SK-N-SH treated with all-trans-retinoic acid at 6 μM for 48 hours (cell line): ENCODE results near the gene GPR183.

Experiments used
- ATAC-seq: fragments of 200-7000 bp; cut with Tn5 transposase; 3 replicates; pipeline ENCODE4 v1.9.1; 2020; ENCODE audit warnings: mild to moderate bottlenecking, moderate library complexity
- ARNTL ChIP-seq: fragments of 450-650 bp; formaldehyde crosslinking; IDR thresholded peaks from 2 replicates; pipeline ENCODE4 v1.5.0; 2020; ENCODE audit warnings: low read depth, mild to moderate bottlenecking, moderate library complexity, borderline replicate concordance
- BACH2 ChIP-seq: fragments of 250-450 bp; sonication (Bioruptor Pico); IDR thresholded peaks from 2 replicates; pipeline ENCODE4 v1.9.0; 2021; ENCODE audit warnings: mild to moderate bottlenecking, borderline replicate concordance
- CSDC2 ChIP-seq: fragments of 250-450 bp; sonication (Bioruptor Pico); IDR thresholded peaks from 2 replicates; pipeline ENCODE4 v1.5.0; 2020; ENCODE audit warnings: mild to moderate bottlenecking, moderate library complexity
- CSRNP3 ChIP-seq: fragments of 250-450 bp; sonication (Bioruptor Pico); IDR thresholded peaks from 2 replicates; pipeline ENCODE4 v1.5.1; 2021; ENCODE audit warnings: mild to moderate bottlenecking, moderate library complexity
- GLIS3 ChIP-seq: fragments of 250-450 bp; sonication (Bioruptor Pico); IDR thresholded peaks from 2 replicates; pipeline ENCODE4 v1.5.0; 2020; ENCODE audit warnings: mild to moderate bottlenecking, moderate library complexity
- PPARA ChIP-seq: fragments of 250-450 bp; sonication (Bioruptor Pico); IDR thresholded peaks from 2 replicates; pipeline ENCODE4 v1.5.0; 2020; ENCODE audit warnings: mild to moderate bottlenecking, borderline replicate concordance
- RARB ChIP-seq: fragments of 250-450 bp; sonication (Bioruptor Pico); IDR thresholded peaks from 2 replicates; pipeline ENCODE4 v1.8.0; 2021; ENCODE audit warnings: mild to moderate bottlenecking, moderate library complexity
- SNAI2 ChIP-seq: fragments of 250-450 bp; sonication (Bioruptor Pico); IDR thresholded peaks from 2 replicates; pipeline ENCODE4 v1.5.0; 2020; ENCODE audit warnings: mild to moderate bottlenecking, moderate library complexity
- TCF4 ChIP-seq: fragments of 250-450 bp; sonication (Bioruptor Pico); IDR thresholded peaks from 2 replicates; pipeline ENCODE4 v1.8.0; 2021; ENCODE audit warnings: mild to moderate bottlenecking, moderate library complexity, borderline replicate concordance
- TOX ChIP-seq: fragments of 250-450 bp; sonication (Bioruptor Pico); IDR thresholded peaks from 2 replicates; pipeline ENCODE4 v1.8.0; 2021; ENCODE audit warnings: mild to moderate bottlenecking, moderate library complexity, borderline replicate concordance
- TSHZ2 ChIP-seq: fragments of 250-450 bp; sonication (Bioruptor Pico); IDR thresholded peaks from 2 replicates; pipeline ENCODE4 v1.5.0; 2020; ENCODE audit warnings: mild to moderate bottlenecking, moderate library complexity
- ZC3H10 ChIP-seq: fragments of 250-450 bp; sonication (Bioruptor Pico); IDR thresholded peaks from 2 replicates; pipeline ENCODE4 v1.5.1; 2021; ENCODE audit warnings: mild to moderate bottlenecking, moderate library complexity
- ZFP3 ChIP-seq: fragments of 250-450 bp; sonication (Bioruptor Pico); IDR thresholded peaks from 2 replicates; pipeline ENCODE4 v1.5.0; 2020; ENCODE audit warnings: mild to moderate bottlenecking, moderate library complexity
- ZFP30 ChIP-seq: fragments of 450-650 bp; formaldehyde crosslinking; IDR thresholded peaks from 2 replicates; pipeline ENCODE4 v1.5.0; 2022; ENCODE audit warnings: mild to moderate bottlenecking, moderate library complexity
- ZNF565 ChIP-seq: fragments of 450-650 bp; formaldehyde crosslinking; conservative IDR thresholded peaks from 2 replicates; pipeline ENCODE4 v1.5.0; 2020; ENCODE audit warnings: low read depth, mild to moderate bottlenecking, moderate library complexity
- ZNF70 ChIP-seq: fragments of 450-650 bp; formaldehyde crosslinking; IDR thresholded peaks from 2 replicates; pipeline ENCODE4 v1.5.0; 2020; ENCODE audit warnings: mild to moderate bottlenecking, moderate library complexity
- ZNF8 ChIP-seq: fragments of 450-650 bp; formaldehyde crosslinking; IDR thresholded peaks from 2 replicates; pipeline ENCODE4 v1.5.0; 2020; ENCODE audit warnings: mild to moderate bottlenecking, moderate library complexity
- TF ChIP-seq, protein P1 (sequence below): fragments of 250-450 bp; sonication (Bioruptor Pico); IDR thresholded peaks from 2 replicates; pipeline ENCODE4 v1.5.1; 2020; ENCODE audit warnings: low read depth, mild to moderate bottlenecking, moderate library complexity

GPR183 gene

DNA sequence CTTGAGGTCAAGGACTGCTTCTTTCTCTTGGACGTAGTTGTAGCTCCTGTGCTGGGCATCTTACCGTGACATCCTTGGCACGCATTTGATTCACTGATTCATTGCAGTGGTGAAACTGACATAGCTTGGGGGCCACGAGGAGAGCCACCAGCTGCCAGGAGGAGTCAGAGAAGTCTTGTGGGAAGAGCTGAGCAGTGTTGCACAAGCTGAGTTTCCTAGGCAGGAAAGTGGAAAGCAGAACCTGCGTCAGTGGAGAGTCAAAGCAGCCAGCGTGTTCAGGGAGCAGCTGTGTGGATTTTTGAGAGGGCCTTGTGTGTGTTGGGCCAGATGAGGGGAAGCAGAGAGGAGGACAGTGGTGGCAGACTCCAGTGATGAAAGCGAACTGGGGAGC lies 5.3 kb upstream of the GPR183 start:
- ATAC-seq, result no peak
- TF ChIP-seq ZNF8 (no peak), RARB (CRISPR knock-in tag) (no peak), GLIS3 (CRISPR knock-in tag) (no peak), ZNF565 (CRISPR knock-in tag) (no peak), ZC3H10 (CRISPR knock-in tag) (no peak), TCF4 (CRISPR knock-in tag) (no peak), ZFP30 (CRISPR knock-in tag) (no peak), BACH2 (CRISPR knock-in tag) (no peak), ARNTL (CRISPR knock-in tag) (no peak), CSRNP3 (CRISPR knock-in tag) (no peak), ZNF70 (no peak)
- TF ChIP-seq, protein P1, sequence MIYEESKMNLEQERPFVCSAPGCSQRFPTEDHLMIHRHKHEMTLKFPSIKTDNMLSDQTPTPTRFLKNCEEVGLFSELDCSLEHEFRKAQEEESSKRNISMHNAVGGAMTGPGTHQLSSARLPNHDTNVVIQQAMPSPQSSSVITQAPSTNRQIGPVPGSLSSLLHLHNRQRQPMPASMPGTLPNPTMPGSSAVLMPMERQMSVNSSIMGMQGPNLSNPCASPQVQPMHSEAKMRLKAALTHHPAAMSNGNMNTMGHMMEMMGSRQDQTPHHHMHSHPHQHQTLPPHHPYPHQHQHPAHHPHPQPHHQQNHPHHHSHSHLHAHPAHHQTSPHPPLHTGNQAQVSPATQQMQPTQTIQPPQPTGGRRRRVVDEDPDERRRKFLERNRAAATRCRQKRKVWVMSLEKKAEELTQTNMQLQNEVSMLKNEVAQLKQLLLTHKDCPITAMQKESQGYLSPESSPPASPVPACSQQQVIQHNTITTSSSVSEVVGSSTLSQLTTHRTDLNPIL (CRISPR knock-in tag), result no peak

- no peak for TF ChIP-seq RARB (CRISPR knock-in tag)
- peak; percentile 57; the same call in 1 of the 2 replicates for TF ChIP-seq TCF4 (CRISPR knock-in tag)
- TF ChIP-seq ZC3H10 (CRISPR knock-in tag), result no peak
- TF ChIP-seq, all 23 proteins: peak for 1
These were observed 4.7 kb upstream of the GPR183 start for GRCh38 chr13:99311748-99312492.

GRCh38 chr13:99311137-99311536 lies 3.9 kb upstream of the GPR183 start:
- peak; percentile 5; the same call in 1 of the 3 replicates for ATAC-seq
- TF ChIP-seq ZNF565 (CRISPR knock-in tag) (no peak), ZFP3 (CRISPR knock-in tag) (no peak), SNAI2 (CRISPR knock-in tag) (no peak), GLIS3 (CRISPR knock-in tag) (no peak), ARNTL (CRISPR knock-in tag) (no peak), CSDC2 (CRISPR knock-in tag) (no peak), PPARA (no peak), TSHZ2 (CRISPR knock-in tag) (no peak), ZFP30 (CRISPR knock-in tag) (no peak), CSRNP3 (CRISPR knock-in tag) (no peak), ZNF70 (no peak), TOX (CRISPR knock-in tag) (no peak)
- TF ChIP-seq, protein P1 (CRISPR knock-in tag), result no peak
- TF ChIP-seq, all 23 proteins: peak for 0

More at GRCh38 chr13:99311748-99312492, 4.7 kb upstream of the GPR183 start:
- ATAC-seq, result no peak
